GM23338 (cell line): ENCODE measurements around the gene MYLK4. TPM values are rescaled to one million over a fixed set of nuclear protein-coding genes. Genes with fewer than 3 reads are reported as not detected.

Experiments
- ATAC-seq: fragments of 200-7000 bp; cut with Tn5 transposase; 3 replicates; pipeline ENCODE4 v1.9.1; 2020
- DNase-seq: peaks from one replicate; pipeline ENCODE4 v3.0.0-alpha.2; 2015; ENCODE audit warnings: low spot score
- H2AFZ ChIP-seq: fragments of 200-600 bp; sonication (generic); 2 replicates; pipeline ENCODE4 v1.8.0; 2016; ENCODE audit warnings: antibody characterized with exemption, mild to moderate bottlenecking, moderate library complexity
- H3F3A ChIP-seq: fragments of 200-600 bp; sonication (generic); replicated peaks from 2 replicates; pipeline ENCODE4 v1.8.0; 2017; ENCODE audit warnings: antibody characterized with exemption, mixed run types, low read depth
- H3K27ac ChIP-seq: fragments of 200-600 bp; sonication (generic); 2 replicates; pipeline ENCODE4 v1.6.1; 2016; ENCODE audit warnings: low read depth
- H3K27me3 ChIP-seq: fragments of 200-600 bp; sonication (generic); 2 replicates; pipeline ENCODE4 v1.8.0; 2016; ENCODE audit warnings: mild to moderate bottlenecking, mixed run types, moderate library complexity; ENCODE audit not compliant: insufficient read depth
- H3K36me3 ChIP-seq: fragments of 200-600 bp; sonication (generic); 2 replicates; pipeline ENCODE4 v1.8.0; 2016; ENCODE audit warnings: mild to moderate bottlenecking; ENCODE audit not compliant: insufficient read depth
- H3K4me1 ChIP-seq: fragments of 200-600 bp; sonication (generic); 2 replicates; pipeline ENCODE4 v1.8.0; 2016; ENCODE audit warnings: mild to moderate bottlenecking, moderate library complexity; ENCODE audit not compliant: insufficient read depth
- H3K4me2 ChIP-seq: fragments of 200-600 bp; sonication (generic); 2 replicates; pipeline ENCODE4 v1.7.1; 2017; ENCODE audit warnings: mixed run types
- H3K4me3 ChIP-seq: fragments of 200-600 bp; sonication (generic); 2 replicates; pipeline ENCODE4 v1.6.1; 2016; ENCODE audit warnings: mixed run types
- H3K79me2 ChIP-seq: fragments of 200-600 bp; sonication (generic); replicated peaks from 2 replicates; pipeline ENCODE4 v1.8.0; 2017; ENCODE audit warnings: mild to moderate bottlenecking; ENCODE audit not compliant: insufficient read depth
- H3K9me2 ChIP-seq: fragments of 200-600 bp; sonication (generic); 2 replicates; pipeline ENCODE4 v1.8.0; 2017; ENCODE audit not compliant: insufficient read depth
- H4K20me1 ChIP-seq: fragments of 200-600 bp; sonication (generic); replicated peaks from 2 replicates; pipeline ENCODE4 v1.8.0; 2017; ENCODE audit warnings: mild to moderate bottlenecking; ENCODE audit not compliant: insufficient read depth
- H3K27ac Mint-ChIP-seq: 2 replicates; pipeline ENCODE4 v1.8.0; 2020; ENCODE audit warnings: inconsistent platforms, mild to moderate bottlenecking, moderate library complexity, mixed read lengths
- H3K27me3 Mint-ChIP-seq: 3 replicates; pipeline ENCODE4 v1.8.0; 2022; ENCODE audit warnings: low read depth, mild to moderate bottlenecking, moderate library complexity, mixed read lengths, inconsistent platforms; ENCODE audit not compliant: insufficient read depth, poor library complexity
- H3K36me3 Mint-ChIP-seq: 3 replicates; pipeline ENCODE4 v1.8.0; 2021; ENCODE audit warnings: low read depth, mild to moderate bottlenecking, inconsistent platforms, moderate library complexity, mixed read lengths
- H3K4me1 Mint-ChIP-seq: 3 replicates; pipeline ENCODE4 v1.8.0; 2020; ENCODE audit warnings: mild to moderate bottlenecking, inconsistent platforms, mixed read lengths
- H3K4me3 Mint-ChIP-seq: 3 replicates; pipeline ENCODE4 v1.8.0; 2021; ENCODE audit warnings: moderate library complexity, mild to moderate bottlenecking, inconsistent platforms, mixed read lengths
- H3K9me3 Mint-ChIP-seq: 3 replicates; pipeline ENCODE4 v1.8.0; 2020; ENCODE audit warnings: moderate library complexity, mild to moderate bottlenecking, inconsistent platforms, mixed read lengths
- CTCF ChIP-seq, 2 experiments: fragments of 200-600 bp in 1 of 2; sonication (generic) in 1 of 2; conservative IDR thresholded peaks; 2 replicates each; pipeline versions ENCODE4 v1.5.1 to v1.6.1; 2016 to 2017; ENCODE audit warnings: antibody characterized with exemption in 2 of 2, low read depth in 2 of 2, mild to moderate bottlenecking in 2 of 2, moderate library complexity in 1 of 2
- EZH2phosphoT487 ChIP-seq: fragments of 200-600 bp; sonication (generic); IDR thresholded peaks from one replicate; pipeline ENCODE4 v1.8.1; 2018; ENCODE audit warnings: antibody characterized with exemption; ENCODE audit not compliant: unreplicated experiment
- JUNB ChIP-seq: IDR thresholded peaks from one replicate; pipeline ENCODE4 v1.6.1; 2016; ENCODE audit warnings: antibody characterized with exemption; ENCODE audit not compliant: unreplicated experiment
- NANOG ChIP-seq: IDR thresholded peaks from 2 replicates; pipeline ENCODE4 v1.6.1; 2016; ENCODE audit warnings: antibody characterized with exemption, borderline replicate concordance
- POLR2AphosphoS5 ChIP-seq: IDR thresholded peaks from 2 replicates; pipeline ENCODE4 v1.6.1; 2016; ENCODE audit warnings: antibody characterized with exemption, low read depth
- REST ChIP-seq: IDR thresholded peaks from one replicate; pipeline ENCODE4 v1.6.1; 2018; ENCODE audit warnings: antibody characterized with exemption; ENCODE audit not compliant: unreplicated experiment
- ZNF114 ChIP-seq: fragments of 250-450 bp; sonication (Bioruptor Pico); IDR thresholded peaks from 2 replicates; pipeline ENCODE4 v1.5.0; 2020; ENCODE audit warnings: mild to moderate bottlenecking, moderate library complexity
- ZNF462 ChIP-seq: fragments of 250-450 bp; sonication (Bioruptor Pico); IDR thresholded peaks from 2 replicates; pipeline ENCODE4 v1.5.0; 2020; ENCODE audit warnings: mild to moderate bottlenecking, moderate library complexity
- polyA plus RNA-seq: library from polyadenylated mRNA; unstranded; fragments of >200 nt; fragmentation: Nextera tagmentation; extraction: Ambion mirVana; gene quantifications from 2 replicates; pipeline ENCODE4 v1.2.1, GENCODE V29; 2016
- total RNA-seq: library from RNA; depleted of rRNA; stranded (reverse); fragments of >200 nt; shearing (Covaris generic); gene quantifications from 2 replicates; pipeline ENCODE4 v1.2.3, GENCODE V29; 2014

The MYLK4 gene
- total and polyA plus RNA-seq, 2 experiments from 2014 or later: 0.03 to 0.17 TPM

DNA sequence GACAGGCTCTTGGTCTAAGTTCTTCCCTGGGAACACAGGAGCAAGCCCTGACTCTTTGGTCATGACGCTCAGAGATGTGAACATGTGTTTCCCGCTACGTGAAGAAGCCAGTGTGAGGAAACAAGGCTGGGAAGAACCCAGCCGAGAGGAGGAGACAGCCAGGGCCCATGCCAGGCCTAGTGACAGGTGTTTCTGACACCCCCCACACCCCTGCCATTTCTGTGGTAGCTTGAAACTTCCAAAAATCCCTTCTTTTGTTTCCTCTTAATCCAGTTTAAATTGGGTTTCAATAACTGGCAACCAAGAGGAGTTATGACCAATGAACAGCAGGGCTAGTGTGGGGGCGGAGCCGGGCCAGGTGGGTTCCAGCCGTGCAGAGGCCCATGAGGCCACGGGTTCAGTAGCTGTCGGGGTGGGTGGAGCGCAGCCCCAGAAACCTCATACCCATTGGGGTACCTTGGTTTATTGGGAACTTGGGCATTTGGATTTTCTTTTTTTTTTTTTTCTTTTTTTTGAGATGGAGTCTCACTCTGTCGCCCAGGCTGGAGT lies 47.9 kb upstream of the MYLK4 start:
- H3K79me2 ChIP-seq: no peaks in the 10 kb centered on the region
- H4K20me1 ChIP-seq: no peaks in the 10 kb centered on the region
- no peak overlapping the region for H3K27ac ChIP-seq
- Mint-ChIP-seq H3K36me3 (0 out of 3 replicates have a peak, but pooled peaks cover 2% of the 10 kb centered on the region), H3K9me3 (peaks cover 2% of the 10 kb centered on the region; the same call in 2 of the 3 replicates), H3K4me1 (peaks cover 15% of the 10 kb centered on the region), H3K27me3 (peaks cover 2% of the 10 kb centered on the region), H3K27ac (no peak overlapping the region), H3K4me3 (no peak overlapping the region)
- no peaks in the 10 kb centered on the region for H3K9me2 ChIP-seq
- no peak overlapping the region for H3K4me2 ChIP-seq
- H3K27me3 ChIP-seq: no peaks in the 10 kb centered on the region
- peak; percentile 18; the same call in 2 of the 3 replicates for ATAC-seq
- H3K4me3 ChIP-seq: no peak overlapping the region
- no peaks in the 10 kb centered on the region for H3K36me3 ChIP-seq
- no peaks in the 10 kb centered on the region for H3F3A ChIP-seq
- no peak for DNase-seq
- H2AFZ ChIP-seq: no peak overlapping the region
- TF ChIP-seq JUNB (no peak), CTCF (conservative IDR thresholded peaks at IDR 0.05; ENCODE audit: low read depth in 2 of 2) (no peak), EZH2phosphoT487 (no peak), REST (no peak), ZNF114 (CRISPR knock-in tag) (no peak), NANOG (no peak)
- H3K4me1 ChIP-seq: no peaks in the 10 kb centered on the region

- H3K4me1 ChIP-seq: no peaks in the 10 kb centered on the region
- H3F3A ChIP-seq: no peaks in the 10 kb centered on the region
- ATAC-seq (no peak), DNase-seq (no peak)
- Mint-ChIP-seq H3K4me3 (no peak overlapping the region), H3K27ac (no peak overlapping the region), H3K27me3 (peaks cover 2% of the 10 kb centered on the region), H3K9me3 (peaks cover 2% of the 10 kb centered on the region; the same call in 2 of the 3 replicates), H3K4me1 (peaks cover 22% of the 10 kb centered on the region), H3K36me3 (0 out of 3 replicates have a peak, but pooled peaks cover 2% of the 10 kb centered on the region)
- no peaks in the 10 kb centered on the region for H3K9me2 ChIP-seq
- H3K36me3 ChIP-seq: no peaks in the 10 kb centered on the region
- no peaks in the 10 kb centered on the region for H4K20me1 ChIP-seq
- H3K27me3 ChIP-seq: no peaks in the 10 kb centered on the region
- no peaks in the 10 kb centered on the region for H3K79me2 ChIP-seq
- no peak overlapping the region for H3K27ac ChIP-seq
- no peak overlapping the region for H2AFZ ChIP-seq
- H3K4me2 ChIP-seq: no peak overlapping the region
- no peak overlapping the region for H3K4me3 ChIP-seq
- TF ChIP-seq POLR2AphosphoS5 (no peak), ZNF462 (no peak)
These were observed 46.9 kb upstream of the MYLK4 start for GRCh38 chr6:2797564-2798031.
